Measurements from ENCODE around the gene CHCHD4. TPM values are rescaled to one million over a fixed set of nuclear protein-coding genes. Genes with fewer than 3 reads are reported as not detected.

The CHCHD4 gene
- total and polyA plus RNA-seq, 10 of the 15 experiments (the other 5 are each of a cell fraction or from before 2014, with no cell fraction given) = 21.0 to 46.8 (median 29.0) TPM

DNA sequence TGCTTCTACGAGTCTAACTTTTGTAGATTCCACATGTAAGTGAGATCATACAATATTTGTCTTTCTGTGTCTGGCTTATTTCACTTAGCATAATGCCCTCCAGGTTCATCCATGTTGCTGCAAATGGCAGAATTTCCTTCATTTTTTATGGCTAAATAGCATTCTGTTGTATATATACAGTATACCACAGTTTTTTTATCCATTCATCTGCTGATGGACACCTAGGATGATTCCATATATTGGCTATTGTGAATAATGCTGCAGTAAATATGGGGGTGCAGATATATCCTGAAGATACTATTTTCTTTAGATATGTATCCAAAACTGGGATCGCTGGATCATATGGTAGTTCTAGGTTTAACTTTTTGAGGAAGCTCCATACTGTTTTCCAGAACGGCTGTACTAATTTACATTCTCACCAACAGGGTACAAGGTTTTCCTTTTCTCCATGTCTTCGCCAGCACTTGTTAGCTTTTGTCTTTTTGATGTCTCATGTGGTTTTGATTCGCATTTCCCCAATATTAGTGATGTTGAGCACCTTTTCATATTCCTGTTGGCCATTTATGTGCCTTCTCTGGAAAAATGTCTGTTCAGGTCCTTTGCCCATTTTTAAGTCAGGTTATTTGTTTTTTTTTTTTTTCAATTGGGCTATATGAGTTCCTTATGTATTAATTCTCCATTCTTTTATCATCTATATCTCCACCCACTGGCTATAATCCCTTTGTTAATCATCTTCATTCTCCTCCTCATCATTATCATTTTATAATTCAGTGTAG is 26.9 kb downstream of the CHCHD4 start:
- H3K4me3 ChIP-seq = no peak overlapping the region
- no peaks in the 10 kb centered on the region for H4K20me1 ChIP-seq (ENCODE audit: control insufficient read depth, insufficient read depth)
- H3K79me2 ChIP-seq (ENCODE audit: control insufficient read depth, insufficient read depth, low read length) = no peaks in the 10 kb centered on the region
- no peaks in the 10 kb centered on the region for H3K36me3 ChIP-seq (ENCODE audit: control insufficient read depth in 2 of 2, insufficient read depth in 2 of 2, low read length in 1 of 2)
- no peak for ATAC-seq
- H3K4me1 ChIP-seq (ENCODE audit: control insufficient read depth, insufficient read depth, low read length) = no peaks in the 10 kb centered on the region
- intact Hi-C loops (cut with micrococcal nuclease; ENCODE audit: unreplicated experiment) = no loop called here
- FAIRE-seq = no peak
- H2AFZ ChIP-seq (ENCODE audit: control insufficient read depth, low read depth, low read length) = no peak overlapping the region
- H3K9me3 ChIP-seq (replicated peaks; ENCODE audit: control insufficient read depth, insufficient read depth, low read length) = no peaks in the 10 kb centered on the region
- no TSS peak for BruUV-seq (replicated peaks)
- SMC1A ChIA-PET (ENCODE audit: uncharacterized antibody, unreplicated experiment) = no interaction called here
- POLR2A ChIA-PET = no interaction called here
- WGBS (ENCODE audit: insufficient coverage, insufficient replicate concordance, low lambda C conversion rate, missing lambda C conversion rate) = 57% methylated on average over 5 of the region's 5 CpGs
- no peak for DNase-seq (ENCODE audit: low read depth, low spot score)
- CTCF ChIA-PET = interaction anchor here (1.0 kb wide), 1 partner anchor 13 kb away, joined by 3 read pairs; no protein-coding TSS in a partner anchor
- RAD21 ChIA-PET (ENCODE audit: unreplicated experiment) = no interaction called here
- H3K27me3 ChIP-seq (replicated peaks in 1 of 2; ENCODE audit: control insufficient read depth in 2 of 2, insufficient read depth in 2 of 2, low read length in 1 of 2) = no peaks in the 10 kb centered on the region; a peak in 1 of 4 replicates
- H3K4me2 ChIP-seq (ENCODE audit: control insufficient read depth, insufficient read depth) = no peak overlapping the region
- in situ Hi-C loops (cut with MboI) = no loop called here
- H3K9ac ChIP-seq (ENCODE audit: control insufficient read depth, insufficient read depth, low read length) = no peak overlapping the region
- no peak overlapping the region for H3K27ac ChIP-seq (ENCODE audit: control insufficient read depth, insufficient read depth)
- TF ChIP-seq POLR2A (IDR thresholded peaks at IDR 0.05; ENCODE audit: low read depth, low read length) = no peak
- no peak for TF ChIP-seq SIX5 (IDR thresholded peaks at IDR 0.05; ENCODE audit: low read depth, low read length, severe bottlenecking)
- TF ChIP-seq ASH2L (IDR thresholded peaks at IDR 0.05; ENCODE audit: borderline replicate concordance, low read depth) = no peak
- TF ChIP-seq PRDM15 (CRISPR knock-in tag; IDR thresholded peaks at IDR 0.05) = no peak
- TF ChIP-seq BACH1 (IDR thresholded peaks at IDR 0.05; ENCODE audit: borderline replicate concordance) = no peak
- TF ChIP-seq NR2C1 (IDR thresholded peaks at IDR 0.05) = no peak
- no peak for TF ChIP-seq RBBP5 (conservative IDR thresholded peaks at IDR 0.05)
- no peak for TF ChIP-seq NFXL1 (IDR thresholded peaks at IDR 0.05; ENCODE audit: borderline replicate concordance)
- no peak for TF ChIP-seq BCL11A (IDR thresholded peaks at IDR 0.05; ENCODE audit: low read depth, low read length)
- no peak for TF ChIP-seq SUPT20H (IDR thresholded peaks at IDR 0.05; ENCODE audit: borderline replicate concordance, control insufficient read depth, low read depth, low read length)
- TF ChIP-seq, protein P1, sequence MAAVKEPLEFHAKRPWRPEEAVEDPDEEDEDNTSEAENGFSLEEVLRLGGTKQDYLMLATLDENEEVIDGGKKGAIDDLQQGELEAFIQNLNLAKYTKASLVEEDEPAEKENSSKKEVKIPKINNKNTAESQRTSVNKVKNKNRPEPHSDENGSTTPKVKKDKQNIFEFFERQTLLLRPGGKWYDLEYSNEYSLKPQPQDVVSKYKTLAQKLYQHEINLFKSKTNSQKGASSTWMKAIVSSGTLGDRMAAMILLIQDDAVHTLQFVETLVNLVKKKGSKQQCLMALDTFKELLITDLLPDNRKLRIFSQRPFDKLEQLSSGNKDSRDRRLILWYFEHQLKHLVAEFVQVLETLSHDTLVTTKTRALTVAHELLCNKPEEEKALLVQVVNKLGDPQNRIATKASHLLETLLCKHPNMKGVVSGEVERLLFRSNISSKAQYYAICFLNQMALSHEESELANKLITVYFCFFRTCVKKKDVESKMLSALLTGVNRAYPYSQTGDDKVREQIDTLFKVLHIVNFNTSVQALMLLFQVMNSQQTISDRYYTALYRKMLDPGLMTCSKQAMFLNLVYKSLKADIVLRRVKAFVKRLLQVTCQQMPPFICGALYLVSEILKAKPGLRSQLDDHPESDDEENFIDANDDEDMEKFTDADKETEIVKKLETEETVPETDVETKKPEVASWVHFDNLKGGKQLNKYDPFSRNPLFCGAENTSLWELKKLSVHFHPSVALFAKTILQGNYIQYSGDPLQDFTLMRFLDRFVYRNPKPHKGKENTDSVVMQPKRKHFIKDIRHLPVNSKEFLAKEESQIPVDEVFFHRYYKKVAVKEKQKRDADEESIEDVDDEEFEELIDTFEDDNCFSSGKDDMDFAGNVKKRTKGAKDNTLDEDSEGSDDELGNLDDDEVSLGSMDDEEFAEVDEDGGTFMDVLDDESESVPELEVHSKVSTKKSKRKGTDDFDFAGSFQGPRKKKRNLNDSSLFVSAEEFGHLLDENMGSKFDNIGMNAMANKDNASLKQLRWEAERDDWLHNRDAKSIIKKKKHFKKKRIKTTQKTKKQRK (IDR thresholded peaks at IDR 0.05; ENCODE audit: low read depth, low read length) = no peak
- TF ChIP-seq ZNF24 (IDR thresholded peaks at IDR 0.05) = no peak
- TF ChIP-seq CREM (IDR thresholded peaks at IDR 0.05; ENCODE audit: low read depth) = no peak
- TF ChIP-seq MXI1 (IDR thresholded peaks at IDR 0.05; ENCODE audit: low read depth, low read length) = no peak
- no peak for TF ChIP-seq TAF1 (IDR thresholded peaks at IDR 0.05; ENCODE audit: borderline replicate concordance, low read depth, low read length)
- no peak for TF ChIP-seq EP300 (IDR thresholded peaks at IDR 0.05; ENCODE audit: borderline replicate concordance in 1 of 2, control insufficient read depth in 1 of 2, low read depth in 2 of 2, low read length in 2 of 2)

All from GM12878 (cell line).